HG03378 (cell line): ENCODE measurements around the gene DNAJC17.

Experiments used
- ATAC-seq: cut with Tn5 transposase; IDR thresholded peaks from one replicate; pipeline ENCODE4 v1.9.1; 2021; ENCODE audit warnings: mild to moderate bottlenecking, moderate library complexity; ENCODE audit not compliant: unreplicated experiment

Gene DNAJC17

DNA sequence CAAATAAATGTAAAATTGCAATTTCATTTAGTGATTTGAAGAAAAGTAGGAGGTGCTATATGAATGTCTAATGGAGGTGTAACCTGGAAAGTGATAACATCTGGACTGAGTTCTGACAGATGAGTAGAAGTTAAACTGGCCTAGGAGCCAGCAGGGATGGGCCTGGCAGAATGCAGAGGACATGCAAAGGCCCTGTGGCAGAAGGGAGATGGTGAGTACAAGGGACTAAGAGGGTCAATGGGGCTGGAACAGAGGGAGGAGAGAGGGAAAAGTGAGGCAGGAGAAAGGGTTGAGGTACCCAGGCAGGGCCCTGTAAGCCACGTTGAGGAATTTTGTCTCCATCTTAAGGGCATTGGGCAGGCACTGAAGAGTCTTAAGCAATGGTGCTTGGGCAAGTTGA is 24.6 kb upstream of the DNAJC17 start:
- ATAC-seq: no peak

- no peak for ATAC-seq
These were observed 23.6 kb upstream of the DNAJC17 start for GRCh38 chr15:40830884-40831283.

- ATAC-seq: no peak
These were observed 21.8 kb upstream of the DNAJC17 start for GRCh38 chr15:40829115-40829514.

DNA sequence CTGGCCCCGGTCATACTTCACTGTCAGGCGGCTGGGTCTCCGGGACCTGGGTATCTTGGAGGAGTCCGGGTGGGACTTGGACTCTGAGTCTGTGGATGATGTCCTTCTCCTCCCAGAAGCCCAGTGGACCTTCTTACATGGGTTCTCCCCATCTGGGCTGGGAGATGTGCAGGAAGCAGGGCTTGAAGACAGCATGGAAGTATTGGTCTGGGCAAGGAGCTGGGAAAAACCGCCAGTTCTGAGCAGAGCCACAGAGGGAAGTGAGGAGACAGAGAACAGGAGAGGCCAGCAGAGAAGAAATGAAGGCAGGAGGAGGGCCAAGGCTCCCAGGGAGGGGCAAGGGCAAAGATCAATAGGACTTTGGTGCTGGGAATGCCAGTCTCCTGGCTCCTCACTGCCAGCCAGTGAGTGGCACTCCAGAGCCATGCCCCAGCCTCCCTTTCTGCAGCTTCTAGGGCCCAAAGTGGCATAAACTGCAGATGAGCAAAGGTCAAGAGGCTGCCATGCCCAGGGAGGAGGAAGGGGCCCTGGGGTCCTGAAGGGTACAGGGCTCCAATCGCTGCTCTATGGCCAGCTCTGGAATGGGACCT is 21.3 kb upstream of the DNAJC17 start, which contains the start of gene PPP1R14D:
TSS of gene PPP1R14D (minus strand) at position 262 of the 590 bp plus-strand sequence. CDS start at position 195, 67 bp downstream.
- no peak for ATAC-seq

GRCh38 chr15:40826423-40827075 is 19.3 kb upstream of the DNAJC17 start:
- ATAC-seq: no peak

DNA sequence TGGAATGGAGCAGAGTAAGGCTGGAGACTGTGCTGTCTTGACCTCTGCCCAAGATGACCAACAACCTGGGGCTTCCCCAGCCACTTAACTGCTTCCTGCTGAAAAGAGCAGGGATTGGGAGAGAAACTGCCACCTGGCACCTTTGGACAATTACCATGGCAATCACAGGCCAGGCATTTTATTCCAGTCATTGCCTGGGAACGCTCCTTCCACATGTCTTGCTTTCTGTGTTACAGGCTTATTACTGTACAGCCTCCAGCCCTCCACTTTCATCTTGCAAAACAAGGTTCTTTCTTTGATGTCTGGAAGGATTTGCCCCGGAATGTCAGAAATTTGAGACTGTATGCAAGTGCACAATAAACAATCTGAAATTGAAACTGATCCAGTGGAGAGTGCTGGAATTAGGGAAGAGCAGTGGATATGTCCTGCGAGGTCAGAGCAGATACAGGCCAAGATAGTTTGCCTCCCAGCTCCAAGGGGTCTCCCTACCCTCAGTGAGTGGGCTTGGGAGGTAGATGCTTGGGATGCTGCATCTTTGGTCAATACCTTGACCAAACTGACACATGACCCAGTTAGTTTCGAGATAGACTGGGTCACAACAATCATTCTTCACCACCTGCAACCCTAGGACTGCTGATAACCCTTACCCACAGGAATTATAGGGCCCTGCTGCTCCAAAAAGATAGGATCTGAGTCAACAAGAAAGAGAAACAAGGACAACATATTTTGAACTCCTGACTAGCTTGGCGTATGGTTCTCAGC is 18.6 kb upstream of the DNAJC17 start:
- ATAC-seq: no peak

DNA sequence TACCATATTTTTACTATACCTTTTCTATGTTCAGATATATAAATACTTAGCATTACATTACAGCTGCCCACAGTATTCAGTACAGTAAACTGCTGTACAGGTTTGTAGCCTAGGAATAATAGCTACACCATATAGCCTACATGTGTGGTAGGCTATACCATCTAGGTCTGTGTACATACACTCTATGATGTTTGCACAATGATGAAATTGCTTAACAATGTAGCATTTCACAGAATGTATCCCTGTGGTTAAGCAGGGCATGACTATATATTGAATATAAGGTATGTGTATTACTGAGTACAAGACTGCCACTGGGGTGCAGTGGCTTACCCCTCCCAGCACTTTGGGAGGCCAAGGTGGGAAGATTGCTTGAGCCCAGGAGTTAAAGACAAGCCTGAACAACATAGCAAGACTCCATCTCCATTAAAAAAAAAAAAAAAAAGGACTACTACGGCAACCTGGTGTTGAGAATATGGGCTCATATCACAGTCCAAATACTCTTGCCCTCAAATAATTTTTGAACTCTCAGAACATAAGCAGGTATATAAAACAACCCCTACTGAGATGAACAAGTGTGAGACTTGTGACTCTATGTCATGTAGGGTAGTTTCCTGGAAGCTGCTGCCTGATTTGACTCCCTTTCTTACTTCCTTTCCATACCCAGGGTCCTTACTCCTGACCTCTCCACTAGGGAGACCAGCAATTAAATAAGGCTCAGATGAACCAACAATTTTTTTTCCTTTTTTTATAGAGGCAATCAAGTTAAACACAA is 16.5 kb upstream of the DNAJC17 start:
- ATAC-seq: no peak

DNA sequence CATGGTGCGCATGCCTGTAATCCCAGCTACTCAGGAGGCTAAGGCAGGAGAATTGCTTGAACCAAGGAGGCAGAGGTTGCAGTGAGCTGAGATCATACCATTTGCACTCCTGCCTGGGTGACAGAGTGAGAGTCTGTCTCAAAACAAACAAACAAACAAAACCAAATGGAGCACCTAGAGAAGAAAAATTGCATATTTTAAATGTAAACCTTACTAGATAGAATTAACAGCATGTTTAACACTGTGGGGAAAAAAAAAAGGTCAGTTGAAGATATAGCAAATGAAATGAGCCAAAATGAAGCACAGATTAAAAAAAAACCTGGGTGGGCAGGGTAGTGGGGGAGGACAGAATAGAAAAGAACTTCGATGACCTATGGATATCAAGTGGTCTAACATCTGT is 13.9 kb upstream of the DNAJC17 start:
- ATAC-seq: no peak

DNA sequence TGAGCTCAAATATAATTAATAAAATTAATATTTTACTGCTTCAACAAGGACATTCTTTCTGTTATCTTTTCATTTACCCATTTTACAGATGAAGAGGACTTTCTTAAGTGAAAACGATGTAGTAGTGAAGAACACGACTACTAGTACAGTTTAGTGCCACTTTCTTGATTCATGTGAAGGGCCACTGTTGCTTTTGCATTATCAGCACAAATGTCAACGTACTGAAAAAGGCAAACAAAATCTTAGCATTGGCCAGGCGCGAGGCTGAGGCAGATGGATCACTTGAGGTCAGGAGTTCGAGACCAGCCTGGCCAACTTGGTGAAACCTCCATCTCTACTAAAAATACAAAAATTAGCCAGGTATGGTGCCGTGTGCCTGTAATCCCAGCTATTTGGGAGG is 11.8 kb upstream of the DNAJC17 start:
- no peak for ATAC-seq

- ATAC-seq: no peak
These were observed 7.9 kb upstream of the DNAJC17 start for GRCh38 chr15:40815042-40815698.

DNA sequence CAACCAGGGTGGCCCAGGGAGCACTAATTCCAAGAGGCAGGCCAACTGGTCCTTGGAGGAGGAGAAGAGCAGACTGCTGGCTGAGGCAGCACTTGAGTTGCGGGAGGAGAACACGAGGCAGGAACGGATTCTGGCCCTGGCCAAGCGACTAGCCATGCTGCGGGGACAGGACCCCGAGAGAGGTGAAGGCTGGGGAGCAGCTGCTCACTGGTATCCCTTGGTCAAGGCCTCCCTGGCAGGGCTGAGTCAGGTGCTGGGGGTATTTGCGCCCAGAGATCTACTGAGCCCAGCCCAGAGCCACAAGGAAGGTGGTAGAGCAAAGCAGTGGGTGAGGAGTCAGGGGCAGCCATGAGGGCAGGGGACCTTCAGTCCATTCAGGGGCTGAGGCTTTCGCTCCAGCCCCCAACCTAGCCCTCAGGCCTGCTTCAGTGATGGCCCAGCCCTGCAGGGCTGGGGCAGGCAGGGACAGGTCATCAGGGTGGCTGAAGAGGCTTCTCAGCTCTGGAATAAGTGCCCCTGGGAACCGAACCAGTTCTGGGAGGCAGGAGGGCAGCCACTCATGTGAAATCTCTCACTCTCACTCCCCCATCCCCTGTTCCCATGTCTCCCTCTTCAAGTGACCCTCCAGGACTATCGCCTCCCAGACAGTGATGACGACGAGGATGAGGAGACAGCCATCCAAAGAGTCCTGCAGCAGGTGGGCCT is 5.6 kb upstream of the DNAJC17 start:
- no peak for ATAC-seq

DNA sequence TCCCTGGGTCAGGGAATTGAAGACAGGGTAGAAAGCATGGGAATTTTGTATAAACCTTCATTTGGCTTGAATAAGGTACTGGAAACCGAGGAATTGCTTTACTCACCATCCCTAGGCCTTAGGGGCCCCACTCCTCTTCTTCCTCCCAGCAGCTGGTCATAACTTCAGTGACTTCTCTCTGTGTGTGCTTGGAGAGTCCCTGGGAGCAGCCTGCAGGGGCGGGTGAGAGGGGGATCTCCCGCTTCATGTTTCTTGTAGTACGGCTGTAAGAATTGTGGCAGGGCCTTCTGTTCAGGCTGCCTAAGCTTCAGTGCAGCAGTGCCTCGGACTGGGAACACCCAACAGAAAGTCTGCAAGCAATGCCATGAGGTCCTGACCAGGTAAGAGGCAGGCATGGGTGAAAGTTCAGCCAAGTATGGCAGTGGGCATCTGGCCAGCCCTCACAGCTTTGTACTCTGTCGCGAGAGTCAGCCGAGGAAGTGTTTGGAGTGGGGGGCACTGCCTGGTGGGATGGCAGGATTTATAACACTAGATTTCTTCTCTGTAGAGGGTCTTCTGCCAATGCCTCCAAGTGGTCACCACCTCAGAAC is 1.7 kb upstream of the DNAJC17 start:
- no peak for ATAC-seq

GRCh38 chr15:40807888-40808461 is 702 bp upstream of the DNAJC17 start:
- ATAC-seq: no peak

GRCh38 chr15:40806672-40807027 is 623 bp downstream of the DNAJC17 start:
- no peak for ATAC-seq

GRCh38 chr15:40803688-40804087 is 3.6 kb downstream of the DNAJC17 start:
- ATAC-seq: no peak

DNA sequence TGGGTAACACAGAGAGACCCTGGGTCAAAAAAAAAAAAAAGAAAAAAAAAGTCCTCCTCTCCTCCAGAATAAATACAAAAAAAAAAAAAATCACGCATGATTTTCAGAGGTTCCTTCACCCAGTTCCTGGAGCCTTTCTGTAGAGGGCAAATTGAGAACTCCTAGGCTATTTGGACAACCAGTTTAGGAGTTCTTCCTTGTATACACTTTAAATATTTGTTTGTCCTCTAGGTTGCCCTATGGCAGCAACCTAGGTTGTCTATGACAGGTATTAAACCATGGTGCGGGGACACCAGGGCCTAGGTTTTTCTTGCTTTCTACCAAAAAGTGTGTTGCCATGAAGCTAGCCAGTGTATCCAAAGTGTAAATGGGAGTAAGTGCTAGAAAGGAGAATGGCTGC is 4.2 kb downstream of the DNAJC17 start:
- ATAC-seq: no peak

- ATAC-seq: no peak
These were observed 7.8 kb downstream of the DNAJC17 start for GRCh38 chr15:40799523-40799922.

GRCh38 chr15:40796512-40796911 is 10.8 kb downstream of the DNAJC17 start:
- ATAC-seq: no peak

DNA sequence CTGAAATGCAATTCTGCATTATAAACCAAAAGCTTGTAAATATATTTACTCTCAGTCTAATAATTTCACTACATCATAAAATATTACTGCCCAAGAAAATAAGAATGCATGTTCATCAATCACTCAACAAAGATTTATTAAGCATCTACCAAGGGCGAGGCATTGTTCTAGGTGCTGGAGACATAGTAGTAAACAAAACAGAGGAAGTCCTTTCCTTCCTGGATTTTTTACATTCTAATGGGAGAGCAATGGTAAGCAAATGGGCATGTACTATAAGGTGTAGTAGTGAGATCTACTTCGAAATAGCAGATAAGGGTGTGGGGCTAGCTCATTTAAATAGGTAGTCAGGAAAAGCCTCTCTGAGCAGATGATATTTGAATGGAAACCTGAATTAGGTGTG is 11.2 kb downstream of the DNAJC17 start:
- ATAC-seq: no peak
